ENCODE measurements around the gene LRMDA.

LRMDA gene

DNA sequence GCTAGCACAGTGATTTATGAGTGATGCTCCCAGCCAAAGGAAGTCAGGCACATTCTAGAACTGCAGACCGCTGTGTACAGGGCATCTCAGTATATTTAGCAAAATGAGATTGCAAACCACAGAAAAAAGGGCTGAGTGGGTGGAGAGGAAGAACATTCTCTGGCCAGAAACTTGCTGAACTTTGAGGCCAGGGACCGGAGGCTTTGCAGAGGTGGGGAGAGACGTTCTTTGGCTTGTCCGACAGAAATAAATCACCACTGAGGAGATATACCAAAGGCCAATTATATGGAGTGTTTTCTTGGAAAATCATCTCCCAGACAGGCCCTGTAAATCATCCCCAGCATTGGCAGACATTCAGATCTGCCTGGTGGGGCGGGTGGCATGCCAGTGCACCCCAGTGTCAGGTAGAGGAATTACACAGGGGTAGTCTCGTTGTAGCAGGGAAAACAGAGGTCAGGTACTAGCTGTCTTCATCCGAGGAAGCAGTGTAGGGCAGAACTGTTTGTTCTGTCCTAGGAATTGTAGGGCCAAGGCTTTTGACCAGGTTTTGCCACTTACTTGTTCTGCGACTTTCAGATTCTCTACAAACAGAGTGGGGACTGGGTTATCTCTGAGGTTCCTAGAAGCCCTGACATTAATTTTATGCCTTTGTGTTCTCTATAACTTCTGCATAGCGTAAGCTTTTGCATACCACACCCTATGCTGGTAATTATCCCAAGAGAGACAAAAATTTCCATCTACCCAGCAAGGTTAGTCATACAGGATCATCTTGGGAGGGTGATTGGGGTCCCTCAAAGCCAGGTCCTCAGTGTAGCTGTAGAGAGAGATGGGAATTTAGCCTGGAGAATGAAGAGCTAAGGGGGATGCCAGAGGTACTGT is 655.6 kb downstream of the LRMDA start:
- peak; percentile 67 for DNase-seq (ENCODE audit: low spot score)

- no peak for DNase-seq (ENCODE audit: low spot score)
These were observed 656.6 kb downstream of the LRMDA start for GRCh38 chr10:76088008-76088407.

DNA sequence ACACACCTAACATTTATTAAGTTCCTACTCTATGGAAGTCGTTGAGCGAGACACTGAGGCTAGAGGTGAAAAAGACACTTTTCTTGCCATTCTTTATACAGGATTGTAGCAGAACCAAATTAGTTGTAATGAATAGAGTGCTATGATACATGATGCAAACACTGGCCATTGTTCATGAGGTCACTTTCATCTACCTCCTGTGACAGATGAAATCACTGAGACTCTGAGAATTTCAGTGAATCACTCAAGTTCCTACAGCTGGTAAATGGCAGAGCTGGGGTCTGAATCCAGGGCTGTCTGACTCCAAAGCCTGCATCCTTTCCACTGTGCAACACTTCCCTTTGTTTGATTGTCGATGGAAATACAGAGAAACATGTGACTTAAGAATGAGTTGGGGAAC is 657.6 kb downstream of the LRMDA start:
- DNase-seq (ENCODE audit: low spot score), result no peak

DNA sequence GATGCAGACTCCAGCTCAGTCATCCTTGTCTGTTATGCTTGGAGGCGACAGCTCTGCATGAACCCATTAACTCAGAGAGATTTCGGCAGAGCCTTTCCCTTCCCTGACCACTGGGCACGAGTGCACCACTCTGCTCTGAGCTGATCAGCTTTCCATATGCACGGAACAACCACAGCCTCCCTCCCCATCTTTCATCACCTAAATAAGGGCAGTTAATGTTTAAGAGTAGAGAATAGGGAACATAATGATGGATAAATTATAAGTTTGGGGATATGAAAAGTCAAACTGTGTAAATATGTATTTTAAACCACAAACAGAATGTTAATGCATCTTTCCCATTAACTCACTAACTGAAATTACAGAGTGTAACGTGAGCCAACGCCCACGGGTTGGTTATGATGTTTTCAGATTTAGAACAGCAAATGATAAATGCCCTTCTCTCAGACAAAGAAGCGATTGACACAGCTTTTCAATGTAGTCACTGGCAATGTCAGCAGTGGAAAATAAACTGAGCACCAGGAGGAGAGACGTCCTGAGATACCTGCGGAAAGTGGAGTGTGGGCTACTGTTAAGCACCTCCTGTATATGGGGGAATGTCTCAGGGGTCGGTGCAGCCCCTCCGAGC is 658.2 kb downstream of the LRMDA start:
- no peak for DNase-seq (ENCODE audit: low spot score)

- DNase-seq (ENCODE audit: low spot score), result no peak
These were observed 660.5 kb downstream of the LRMDA start for GRCh38 chr10:76091926-76092325.

DNA sequence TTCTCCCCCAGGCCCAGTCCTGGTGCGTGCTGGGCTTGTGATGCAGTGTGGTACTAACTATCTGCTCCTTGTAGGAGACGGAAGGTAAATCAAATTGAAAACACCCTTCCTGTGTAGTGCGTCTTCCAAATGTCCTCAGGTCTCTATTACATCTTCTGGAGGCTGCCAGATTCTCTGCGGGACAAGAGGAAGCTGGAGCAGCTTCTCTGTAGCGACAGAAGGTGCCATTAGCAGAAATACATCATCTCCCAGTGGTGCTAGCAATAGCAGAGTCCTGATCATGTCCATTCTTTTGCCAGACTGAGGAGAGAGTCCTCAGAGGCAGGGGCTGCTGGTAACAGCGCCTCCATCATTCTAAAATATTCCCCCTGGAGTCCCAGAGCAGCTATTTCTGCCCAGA is 675.2 kb downstream of the LRMDA start:
- no peak for DNase-seq (ENCODE audit: low spot score)

DNA sequence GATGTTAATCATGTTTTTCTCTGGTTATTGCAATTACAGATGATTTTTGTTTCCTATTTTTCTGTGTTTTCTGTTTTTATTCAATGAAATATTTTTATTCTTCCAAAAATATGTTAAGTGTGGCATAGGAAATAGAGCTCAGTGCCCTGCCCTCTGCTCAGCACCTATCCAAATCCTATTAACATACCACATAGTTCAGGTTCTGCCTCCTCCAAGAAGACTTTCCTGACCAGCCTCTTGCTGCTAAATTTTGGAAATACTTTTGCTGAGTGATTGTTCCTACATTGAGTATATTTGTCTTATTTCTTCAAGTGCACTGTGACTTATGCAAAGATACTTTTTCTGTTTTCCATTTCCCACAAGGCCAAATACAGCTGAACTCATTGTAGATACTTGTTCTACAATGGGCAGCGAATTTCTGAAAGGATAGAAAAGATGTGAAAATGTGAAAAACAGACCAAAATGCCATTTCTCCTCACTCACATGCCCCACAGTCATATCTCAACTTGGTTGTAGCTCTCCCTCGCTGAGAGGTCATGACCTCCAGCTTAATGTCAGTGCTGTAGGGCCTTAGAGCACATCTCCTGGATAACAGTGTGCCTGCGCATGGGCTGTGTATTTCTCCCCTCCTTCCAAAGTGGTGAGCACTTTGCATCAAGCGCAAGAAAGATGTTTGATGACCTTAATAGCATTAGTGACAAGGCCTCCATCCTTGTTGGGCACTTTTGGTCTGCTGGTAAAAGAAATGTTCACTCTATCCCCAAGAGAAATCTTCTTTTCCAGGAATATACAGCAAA is 677.3 kb downstream of the LRMDA start:
- DNase-seq (ENCODE audit: low spot score), result no peak

DNA sequence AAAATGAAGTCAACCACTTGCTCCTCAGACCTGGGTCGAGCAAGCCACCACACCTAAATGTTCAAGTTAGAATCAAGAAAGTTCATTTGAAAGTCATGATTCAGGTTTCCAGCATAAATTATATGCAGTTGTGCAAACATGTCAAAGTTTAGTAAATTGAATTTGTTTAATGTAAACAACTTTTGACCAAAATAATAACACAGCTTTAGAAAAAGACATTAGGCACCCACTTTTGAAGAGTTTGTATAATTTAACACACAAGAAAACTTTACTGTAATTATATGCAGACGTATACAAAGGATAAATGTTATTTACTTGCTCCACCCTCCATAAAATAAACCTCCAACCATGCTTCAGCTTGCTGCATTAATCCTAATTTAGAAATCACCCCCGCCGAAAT is 680.0 kb downstream of the LRMDA start:
- DNase-seq (ENCODE audit: low spot score), result no peak

GRCh38 chr10:76111986-76112825 is 680.8 kb downstream of the LRMDA start:
- DNase-seq (ENCODE audit: low spot score), result no peak

GRCh38 chr10:76112826-76113150 is 681.4 kb downstream of the LRMDA start:
- DNase-seq (ENCODE audit: low spot score), result no peak

DNA sequence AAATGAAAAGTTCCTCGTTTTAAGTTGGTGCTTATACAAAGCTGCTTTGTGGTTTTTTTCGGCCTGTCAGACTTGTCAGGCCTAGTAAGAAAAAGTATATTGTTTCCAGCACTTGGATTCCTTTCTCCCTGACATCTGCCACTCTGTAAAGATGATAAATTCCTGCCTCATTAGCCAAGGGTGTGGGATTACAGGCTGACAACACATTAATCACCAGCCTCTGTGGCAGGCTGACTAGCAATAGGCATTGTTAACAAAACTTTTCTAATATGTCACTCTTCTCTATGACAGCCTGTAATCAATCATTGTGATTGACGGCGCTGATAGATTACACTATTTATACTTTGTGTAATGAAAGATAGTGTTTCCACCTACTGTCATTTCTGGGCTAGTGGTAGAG is 682.5 kb downstream of the LRMDA start:
- DNase-seq (ENCODE audit: low spot score), result no peak

DNA sequence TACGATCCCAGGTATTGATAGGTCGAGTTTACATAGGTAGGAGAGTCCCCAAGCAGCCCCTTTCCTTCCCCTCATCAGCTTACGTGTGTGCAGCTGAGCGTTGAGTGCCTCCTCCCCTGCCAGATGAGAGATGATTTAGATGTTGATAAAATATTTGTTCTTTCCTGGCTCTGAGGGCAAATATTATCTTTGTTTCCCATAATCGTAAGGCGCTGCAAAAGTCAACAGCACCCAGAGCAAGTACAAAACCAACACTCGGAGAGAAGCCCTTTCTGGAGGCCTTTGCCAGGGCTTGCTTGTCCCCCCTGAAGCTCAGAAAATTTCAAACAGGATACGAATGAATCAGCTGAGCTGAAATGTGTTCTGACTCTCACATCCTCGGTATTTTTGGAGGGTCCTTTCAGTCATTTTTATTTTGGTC is 683.2 kb downstream of the LRMDA start:
- DNase-seq (ENCODE audit: low spot score), result no peak

GRCh38 chr10:76115131-76115470 is 683.7 kb downstream of the LRMDA start:
- DNase-seq (ENCODE audit: low spot score), result no peak

- DNase-seq (ENCODE audit: low spot score), result no peak
These were observed 684.2 kb downstream of the LRMDA start for GRCh38 chr10:76115471-76116155.

DNA sequence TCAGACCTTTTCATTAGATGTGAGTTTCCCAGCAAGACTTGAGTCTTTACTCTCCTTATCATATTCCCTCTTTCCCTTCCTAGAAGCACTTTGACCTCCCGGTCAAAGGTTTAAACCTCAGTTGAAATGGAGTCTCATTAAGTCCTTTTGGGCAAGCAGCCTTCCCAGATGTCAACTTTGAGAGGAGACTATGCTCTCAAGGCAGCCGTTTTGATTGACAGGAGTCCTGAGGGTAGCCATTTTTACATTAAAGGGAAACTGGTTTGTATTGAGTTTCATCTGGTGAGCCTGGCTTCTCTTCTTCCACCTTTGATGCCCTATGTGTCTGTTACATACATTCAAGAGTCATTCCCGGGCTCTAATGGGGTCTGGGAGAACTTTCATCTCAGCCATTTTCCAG is 685.1 kb downstream of the LRMDA start:
- DNase-seq (ENCODE audit: low spot score), result no peak

DNA sequence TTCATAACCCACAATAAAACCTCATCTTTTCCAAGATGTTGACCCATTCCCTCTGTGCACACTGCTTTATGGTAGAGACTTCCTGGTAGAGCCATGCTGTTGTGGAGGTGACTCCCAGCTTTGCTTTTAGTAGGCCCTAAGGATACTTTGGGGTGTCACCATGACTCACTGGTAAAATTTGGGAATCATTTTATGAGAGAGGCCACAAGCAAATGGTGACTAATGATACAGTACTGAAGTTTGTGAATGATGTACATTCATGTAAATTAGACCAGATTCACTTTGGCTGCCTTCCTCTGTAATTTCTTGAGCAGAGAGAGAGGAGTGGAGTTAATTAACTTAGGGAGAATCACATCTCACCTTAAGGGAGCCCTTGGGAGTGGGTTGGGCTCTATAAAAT is 686.5 kb downstream of the LRMDA start:
- DNase-seq (ENCODE audit: low spot score), result peak; percentile 50

GRCh38 chr10:76119036-76119435 is 687.6 kb downstream of the LRMDA start:
- DNase-seq (ENCODE audit: low spot score), result no peak

DNA sequence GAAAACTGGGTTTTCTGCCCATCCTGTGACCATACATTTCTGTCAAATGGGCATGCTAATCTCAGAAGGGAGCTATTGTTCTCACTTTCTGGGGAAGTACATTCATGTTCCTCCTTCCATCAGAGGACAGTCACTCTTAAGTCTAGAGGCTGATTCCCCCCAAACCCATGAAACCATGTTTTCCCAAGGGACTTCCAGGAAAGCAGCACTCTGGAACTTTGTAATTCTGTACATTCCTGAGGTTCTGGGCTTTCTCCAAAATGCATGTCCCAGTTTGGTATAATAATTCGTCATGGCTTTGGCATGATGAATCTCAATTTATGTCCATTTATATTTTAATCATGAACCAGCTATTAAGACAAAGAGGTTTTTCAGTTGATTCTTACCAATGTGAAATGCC is 688.1 kb downstream of the LRMDA start:
- DNase-seq (ENCODE audit: low spot score), result peak; percentile 43

- no peak for DNase-seq (ENCODE audit: low spot score)
These were observed 690.6 kb downstream of the LRMDA start for GRCh38 chr10:76122056-76122455.

GRCh38 chr10:76124280-76124679 is 692.9 kb downstream of the LRMDA start:
- DNase-seq (ENCODE audit: low spot score), result no peak

DNA sequence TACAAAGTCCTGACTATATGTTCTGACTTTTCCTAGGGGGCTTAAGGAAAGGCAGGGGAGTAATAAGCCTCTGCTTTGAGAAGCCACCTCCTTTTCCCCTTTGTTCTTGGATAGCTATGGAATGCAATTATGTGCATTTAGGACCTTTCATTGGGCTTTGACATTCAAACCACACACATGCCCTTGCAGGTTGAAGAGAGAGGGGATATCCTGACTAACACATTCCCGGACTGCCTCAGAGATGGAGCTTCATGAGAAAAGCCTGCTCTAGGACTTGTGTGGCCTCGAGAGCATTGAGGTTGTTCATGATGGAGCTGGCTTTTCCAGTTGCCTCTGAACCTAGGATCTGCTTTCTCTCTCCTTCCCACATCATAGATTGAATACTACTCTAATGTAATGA is 694.5 kb downstream of the LRMDA start:
- no peak for DNase-seq (ENCODE audit: low spot score)

Measured in AG20443 (cell line).